ENCODE results near the gene HDLBP.

HDLBP gene

DNA sequence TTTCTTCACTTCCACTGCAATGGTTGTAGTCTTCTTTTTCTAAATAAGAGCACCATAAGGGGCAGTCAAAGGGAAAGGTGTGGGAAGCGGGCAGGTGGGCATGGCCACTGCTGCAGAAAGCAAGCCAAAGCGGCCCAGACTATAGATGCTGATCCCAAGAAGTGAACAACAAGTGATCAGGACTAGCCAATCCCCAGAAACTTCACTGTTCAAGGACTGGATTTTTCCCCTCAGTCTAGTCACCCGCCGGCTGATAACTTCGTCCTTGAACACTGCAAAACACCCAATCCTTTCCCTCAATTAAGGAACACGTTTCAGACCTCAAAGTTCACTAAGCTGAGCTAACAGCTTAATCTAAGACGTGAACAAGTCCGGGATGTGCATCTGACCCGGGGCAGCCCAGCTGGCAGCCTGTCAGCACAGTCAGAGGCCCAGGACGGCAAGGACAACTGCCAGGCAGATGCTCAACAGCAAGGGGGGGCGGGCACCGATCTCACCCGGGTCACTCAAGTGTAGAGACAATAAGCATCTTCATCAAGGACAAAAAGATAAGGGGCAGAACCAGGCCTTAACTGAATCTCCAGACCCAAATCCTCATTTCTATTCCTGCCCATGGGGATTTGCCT lies 59.8 kb downstream of the HDLBP start:
- DNase-seq (ENCODE audit: low read depth): no peak

DNA sequence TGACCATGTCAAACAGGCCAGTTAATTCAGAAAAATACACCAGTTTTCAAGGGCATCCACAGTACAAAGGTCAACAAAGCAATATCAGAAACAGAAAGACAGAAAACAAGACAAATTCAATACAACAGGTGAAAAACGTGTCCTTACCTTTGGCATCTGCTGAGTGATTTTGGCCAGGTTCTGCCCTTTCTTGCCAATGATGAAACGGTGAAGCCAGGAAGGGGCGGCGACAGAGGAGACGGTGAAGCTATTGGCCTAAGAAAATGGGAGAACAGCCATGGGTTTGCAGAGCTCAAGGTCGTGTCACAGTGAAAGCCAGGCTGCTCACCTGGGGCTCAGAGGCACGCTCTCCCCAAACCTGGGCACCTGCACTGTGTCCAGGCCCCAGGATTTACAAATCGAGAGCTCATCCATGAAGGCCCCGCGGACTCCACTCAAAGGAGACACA lies 60.5 kb downstream of the HDLBP start:
- DNase-seq (ENCODE audit: low read depth): no peak

DNA sequence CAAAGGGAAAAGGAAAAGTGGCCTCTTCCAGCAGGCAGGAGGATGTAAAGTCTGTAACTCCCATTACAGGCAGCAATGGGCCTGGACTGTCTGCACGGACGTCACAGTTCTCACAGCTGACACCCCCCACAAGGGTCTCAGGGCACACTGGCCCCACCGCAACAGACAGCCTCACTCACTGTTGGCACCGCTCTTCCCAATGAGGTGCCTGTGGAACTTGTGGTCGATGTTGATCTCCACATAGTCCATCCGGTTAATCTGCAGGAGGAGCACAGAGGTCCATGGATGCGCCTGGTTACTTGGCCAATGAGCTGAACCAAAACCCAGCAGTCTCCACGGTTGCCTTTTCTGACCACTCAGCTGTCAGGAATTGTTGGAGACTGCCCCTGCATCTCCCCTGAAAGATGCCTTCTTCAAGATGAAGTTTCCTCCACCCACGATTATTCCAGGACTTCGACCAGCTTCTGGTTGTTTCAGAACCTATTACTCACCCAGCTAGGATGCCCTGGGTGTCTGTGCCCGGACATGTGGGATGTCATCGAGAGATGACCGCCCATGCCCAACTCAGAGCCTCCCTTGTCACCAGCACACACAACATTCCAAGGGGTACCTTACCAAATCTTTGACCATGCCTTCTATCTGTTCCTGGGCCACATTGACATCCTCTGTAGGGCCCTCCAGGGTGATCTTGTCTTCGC lies 62.5 kb downstream of the HDLBP start:
- no peak for DNase-seq (ENCODE audit: low read depth)

- no peak for DNase-seq (ENCODE audit: low read depth)
Observed at GRCh38 chr2:241249654-241250053, 65.8 kb downstream of the HDLBP start.

- DNase-seq (ENCODE audit: low read depth): no peak
Observed at GRCh38 chr2:241248897-241249296, 66.6 kb downstream of the HDLBP start.

DNA sequence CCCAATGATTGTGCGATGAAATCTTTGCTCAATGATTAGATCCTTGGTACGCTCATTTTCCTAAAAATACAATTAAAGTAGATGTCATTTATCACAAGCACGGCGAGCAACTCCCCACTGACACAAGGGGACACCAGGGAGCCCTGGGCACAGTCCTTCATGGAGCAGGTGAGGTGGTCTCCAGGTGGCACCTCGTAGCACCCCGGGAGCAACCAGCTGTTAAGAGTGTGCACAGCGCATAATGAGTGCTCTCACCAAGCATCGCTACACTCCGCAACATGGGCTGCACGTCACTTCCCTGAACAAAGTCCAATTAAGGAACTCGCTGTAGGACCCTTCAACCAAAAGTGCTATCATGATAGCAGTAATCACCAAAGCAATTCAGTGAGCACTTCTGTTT lies 67.2 kb downstream of the HDLBP start:
- DNase-seq (ENCODE audit: low read depth): no peak

- DNase-seq (ENCODE audit: low read depth): no peak
Observed at GRCh38 chr2:241244368-241244767, 71.1 kb downstream of the HDLBP start.

GRCh38 chr2:241242306-241242705 lies 73.2 kb downstream of the HDLBP start:
- no peak for DNase-seq (ENCODE audit: low read depth)

DNA sequence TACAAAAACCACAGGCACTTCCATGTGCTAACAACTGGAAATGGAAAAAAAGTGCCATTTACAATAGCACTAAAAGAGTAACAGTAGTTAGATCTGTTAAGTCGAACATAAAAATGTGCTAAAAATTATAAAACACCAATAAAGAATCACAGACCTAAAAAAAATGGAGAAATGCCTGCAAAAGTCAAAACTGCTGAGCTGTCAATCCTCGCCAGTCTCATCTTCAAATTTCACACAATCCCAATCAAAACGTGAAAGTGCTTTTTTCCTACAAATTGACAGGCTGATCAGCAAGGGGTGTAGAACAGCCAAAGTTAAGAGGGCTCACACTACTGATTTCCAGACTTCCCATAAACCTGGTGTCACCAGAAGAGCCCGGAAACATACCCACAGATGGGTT lies 73.8 kb downstream of the HDLBP start:
- no peak for DNase-seq (ENCODE audit: low read depth)

DNA sequence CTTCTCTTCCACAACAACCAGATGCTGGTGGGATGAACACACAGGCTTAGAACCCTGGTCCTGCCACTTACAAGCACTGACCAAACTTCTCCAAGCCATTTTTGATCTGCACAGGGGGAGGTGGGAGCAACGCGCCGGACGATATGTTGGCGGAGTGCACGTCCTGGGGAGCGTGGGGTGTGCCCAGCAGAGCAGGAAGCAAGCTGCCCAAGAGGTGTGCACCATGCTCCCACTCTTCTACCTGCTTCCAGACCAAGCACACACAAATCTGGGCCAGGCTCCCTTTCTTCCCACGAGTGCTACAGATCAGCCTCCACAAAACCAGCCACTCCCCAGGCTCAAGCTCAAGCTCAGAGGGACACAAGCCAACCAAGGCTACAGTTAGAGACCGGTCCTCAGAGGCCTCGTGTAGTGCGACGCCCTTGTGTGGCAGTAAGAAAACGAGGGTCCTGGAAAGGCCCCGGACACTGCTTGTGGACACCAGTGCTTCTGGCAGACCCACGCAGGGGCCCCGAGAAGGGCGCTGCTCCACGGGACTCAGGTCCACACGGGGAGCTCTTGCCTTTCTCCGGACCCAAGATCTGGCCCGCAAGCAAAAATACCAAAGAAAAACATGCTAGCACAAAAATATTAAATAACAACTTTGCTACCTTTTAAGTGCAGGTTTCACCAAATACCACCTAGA lies 75.0 kb downstream of the HDLBP start:
- no peak for DNase-seq (ENCODE audit: low read depth)

GRCh38 chr2:241239552-241240202 lies 75.8 kb downstream of the HDLBP start:
- no peak for DNase-seq (ENCODE audit: low read depth)

DNA sequence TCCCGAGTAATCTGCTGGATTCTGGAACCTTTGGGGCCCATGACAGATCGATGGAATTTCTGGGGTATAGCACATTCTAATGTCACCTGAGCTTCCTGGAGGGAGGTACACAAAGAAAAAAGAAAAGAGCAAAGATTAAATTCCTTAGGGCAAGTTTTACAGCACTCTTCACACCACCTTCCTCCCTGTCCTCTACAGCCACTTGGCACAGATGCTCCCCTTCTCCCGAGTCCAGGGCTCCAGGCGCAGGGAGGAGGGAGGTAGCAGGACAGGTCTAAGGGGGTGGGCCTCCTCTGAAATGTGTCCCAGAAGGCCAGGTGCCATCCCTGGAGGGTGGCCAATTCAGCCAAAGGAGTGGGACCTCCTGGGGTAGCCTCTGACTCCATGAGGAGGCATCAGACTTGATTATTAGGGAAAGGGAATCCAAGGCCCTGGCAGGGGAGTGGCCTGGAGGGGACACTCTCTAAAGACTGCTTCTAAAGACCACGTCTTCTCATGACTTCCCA lies 76.7 kb downstream of the HDLBP start:
- no peak for DNase-seq (ENCODE audit: low read depth)

- no peak for DNase-seq (ENCODE audit: low read depth)
Observed at GRCh38 chr2:241237949-241238371, 77.5 kb downstream of the HDLBP start.

DNA sequence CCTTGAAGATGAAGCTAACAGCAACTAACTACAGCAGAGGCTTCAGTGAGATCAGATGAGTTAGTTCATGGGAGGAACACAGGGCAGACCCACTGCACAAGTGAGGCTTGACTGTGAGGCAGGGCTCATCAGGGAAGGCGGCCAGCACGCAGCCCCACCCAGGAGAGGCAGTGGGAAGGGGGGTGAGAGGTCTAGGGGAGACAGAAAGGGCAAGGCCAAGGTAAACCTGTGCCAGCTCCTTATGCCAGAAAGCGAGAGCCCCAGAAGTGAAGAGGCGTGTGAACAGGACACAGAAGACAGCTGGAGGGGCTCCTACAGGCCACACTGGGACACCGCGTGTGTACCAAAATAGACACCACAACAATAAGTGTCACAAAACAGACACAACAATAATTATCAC lies 78.4 kb downstream of the HDLBP start:
- no peak for DNase-seq (ENCODE audit: low read depth)

- no peak for DNase-seq (ENCODE audit: low read depth)
Observed at GRCh38 chr2:241235859-241236593, 79.4 kb downstream of the HDLBP start.

- no peak for DNase-seq (ENCODE audit: low read depth)
Observed at GRCh38 chr2:241234962-241235740, 80.3 kb downstream of the HDLBP start.

GRCh38 chr2:241234066-241234790 lies 81.2 kb downstream of the HDLBP start:
- DNase-seq (ENCODE audit: low read depth): no peak

DNA sequence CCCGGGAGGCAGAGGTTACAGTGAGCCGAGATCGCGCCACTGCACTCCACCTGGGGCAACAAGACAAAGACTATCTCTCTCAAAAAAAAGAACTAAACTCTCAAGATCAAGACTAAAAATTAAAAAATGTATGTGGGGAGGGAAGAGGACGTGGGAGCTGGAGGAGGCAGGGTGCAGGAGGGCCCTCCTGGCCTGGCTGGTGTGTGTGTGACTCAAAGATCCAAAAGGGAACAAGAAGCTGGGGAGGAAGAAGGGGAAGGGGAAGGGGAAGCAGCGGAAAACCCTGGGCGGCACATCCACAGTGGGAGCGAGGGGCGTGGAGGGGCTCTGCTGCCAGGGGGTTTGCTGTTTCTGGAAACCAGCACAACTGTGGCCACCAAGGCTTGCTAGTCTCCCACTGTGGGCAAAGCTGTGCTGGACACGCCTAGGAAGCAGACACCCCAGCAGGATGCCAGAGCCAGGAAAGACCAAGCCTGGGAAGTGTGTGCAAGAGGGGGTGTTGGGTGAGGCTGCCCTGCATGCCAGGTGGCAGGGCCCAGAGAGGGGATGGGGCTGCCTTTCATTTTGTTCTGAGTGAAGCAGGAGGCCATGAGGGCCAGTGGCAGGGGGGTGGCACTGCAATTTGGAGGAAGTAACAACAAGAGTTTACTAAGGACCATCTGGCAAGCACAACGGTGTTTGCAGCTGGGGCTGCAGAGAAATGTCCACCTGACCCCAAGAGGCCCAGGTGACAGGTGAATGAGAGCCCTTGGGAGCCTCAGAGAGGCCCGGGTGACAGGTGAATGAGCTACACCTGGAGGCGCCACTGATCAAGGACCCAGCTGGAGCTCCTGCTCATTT lies 82.5 kb downstream of the HDLBP start:
- DNase-seq (ENCODE audit: low read depth): no peak

GRCh38 chr2:241230435-241230834 lies 85.0 kb downstream of the HDLBP start:
- DNase-seq (ENCODE audit: low read depth): no peak
